Superior temporal gyrus (tissue), 1 donor: ENCODE data around the gene KCNB1.
"Not testable (repeated sequence)": the region's sequence is repeated elsewhere in the genome, so short reads cannot be mapped to it uniquely, and the experiment has no call there.

Experiments used
- DNase-seq: peaks from one replicate; pipeline ENCODE4 v3.0.0-alpha.2; 2016; ENCODE audit errors: extremely low spot score

The KCNB1 gene

DNA sequence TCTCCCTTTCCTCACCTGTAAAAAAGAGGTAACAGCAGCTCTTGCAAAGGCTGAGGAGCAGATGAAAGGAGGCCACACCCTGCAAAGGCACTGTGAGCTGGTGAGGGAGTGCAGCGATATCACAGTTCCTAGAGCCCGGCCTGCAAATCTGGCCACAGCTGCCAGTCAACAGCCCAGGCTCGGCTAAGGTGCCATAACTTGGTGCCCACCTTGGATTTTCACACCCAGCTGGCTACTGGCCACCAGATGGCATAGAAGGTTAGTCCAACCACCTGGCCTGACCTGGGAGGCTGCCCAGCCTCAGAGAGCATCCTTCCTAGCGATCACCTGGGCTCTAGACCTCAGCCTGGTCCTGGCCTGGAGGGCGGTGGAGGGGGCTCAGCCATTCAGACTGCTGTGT, 46.8 kb downstream of the KCNB1 start:
- no peak for DNase-seq

DNA sequence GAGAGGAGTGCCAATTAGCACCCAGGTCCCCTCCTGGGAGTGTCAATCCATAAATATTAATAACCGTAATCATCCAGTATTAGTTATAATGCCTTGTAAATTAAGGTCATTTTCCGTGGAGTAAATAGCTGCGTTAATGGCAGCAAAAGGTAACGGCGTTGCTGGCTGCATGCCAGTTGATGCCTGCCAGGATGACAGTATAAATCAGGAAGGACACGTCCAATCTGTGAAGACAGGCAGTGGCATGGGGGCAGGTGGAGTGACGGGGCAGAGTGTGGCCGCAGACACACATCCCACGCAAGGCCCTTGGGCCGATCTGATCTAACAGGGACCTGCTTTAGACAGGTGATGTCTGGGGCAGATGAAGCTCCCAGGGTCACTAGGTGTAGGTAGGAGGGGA, 49.1 kb downstream of the KCNB1 start:
- DNase-seq = no peak

DNA sequence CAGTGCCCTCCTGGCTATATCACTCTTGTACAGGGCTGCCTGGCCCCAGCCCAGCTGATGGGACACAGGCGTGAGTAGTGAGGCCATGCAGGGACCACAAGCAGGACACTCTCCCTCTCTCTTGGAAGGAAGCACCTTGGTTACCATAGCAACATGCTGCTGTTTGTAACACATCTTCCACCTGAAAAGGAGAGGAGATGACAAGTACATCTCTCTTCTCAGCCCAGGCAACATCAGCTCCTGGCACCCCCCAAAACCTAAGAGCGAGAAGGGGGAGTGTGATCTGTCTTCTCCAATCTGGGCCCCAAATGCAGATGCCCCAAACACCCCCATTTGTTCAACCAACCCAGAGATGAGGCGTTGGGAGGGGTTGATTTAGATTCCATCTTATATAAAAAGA, 49.9 kb downstream of the KCNB1 start:
- no peak for DNase-seq

DNA sequence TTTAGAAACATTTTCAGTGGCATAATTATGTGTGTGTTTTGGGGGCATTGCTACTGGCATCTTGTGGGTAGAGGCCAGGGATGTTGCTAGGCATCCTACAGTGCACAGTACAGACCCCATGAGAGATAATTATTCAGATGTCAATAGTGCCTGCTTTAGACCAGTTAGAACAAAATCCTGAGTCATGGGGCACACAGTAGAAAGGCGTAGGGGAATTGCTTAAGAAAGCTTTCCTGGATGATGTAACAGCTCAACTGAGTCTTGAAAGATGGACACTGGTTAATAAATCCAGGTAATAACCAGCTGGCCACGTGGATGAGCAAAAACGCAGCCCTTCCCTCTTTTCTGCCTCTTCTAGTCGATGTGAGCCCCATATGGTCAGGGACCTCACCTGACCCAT, 51.1 kb downstream of the KCNB1 start:
- no peak for DNase-seq

DNA sequence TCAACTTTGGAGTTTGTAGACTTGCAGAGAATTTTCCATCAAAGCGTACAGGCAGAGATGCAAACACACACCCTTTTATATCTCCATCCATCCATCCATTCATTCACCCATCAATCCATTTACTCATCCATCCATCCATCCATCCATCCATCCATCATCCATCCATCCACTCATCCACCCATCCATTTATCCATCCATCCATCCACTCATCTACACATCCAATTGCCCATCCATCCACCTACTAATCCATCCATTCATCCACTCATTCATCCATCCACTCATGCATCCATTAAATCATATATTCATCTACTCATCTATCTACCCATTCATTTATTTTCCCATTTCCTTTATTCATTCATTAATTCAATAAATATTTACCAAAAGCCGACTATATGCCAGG, 52.1 kb downstream of the KCNB1 start:
- DNase-seq = no peak

DNA sequence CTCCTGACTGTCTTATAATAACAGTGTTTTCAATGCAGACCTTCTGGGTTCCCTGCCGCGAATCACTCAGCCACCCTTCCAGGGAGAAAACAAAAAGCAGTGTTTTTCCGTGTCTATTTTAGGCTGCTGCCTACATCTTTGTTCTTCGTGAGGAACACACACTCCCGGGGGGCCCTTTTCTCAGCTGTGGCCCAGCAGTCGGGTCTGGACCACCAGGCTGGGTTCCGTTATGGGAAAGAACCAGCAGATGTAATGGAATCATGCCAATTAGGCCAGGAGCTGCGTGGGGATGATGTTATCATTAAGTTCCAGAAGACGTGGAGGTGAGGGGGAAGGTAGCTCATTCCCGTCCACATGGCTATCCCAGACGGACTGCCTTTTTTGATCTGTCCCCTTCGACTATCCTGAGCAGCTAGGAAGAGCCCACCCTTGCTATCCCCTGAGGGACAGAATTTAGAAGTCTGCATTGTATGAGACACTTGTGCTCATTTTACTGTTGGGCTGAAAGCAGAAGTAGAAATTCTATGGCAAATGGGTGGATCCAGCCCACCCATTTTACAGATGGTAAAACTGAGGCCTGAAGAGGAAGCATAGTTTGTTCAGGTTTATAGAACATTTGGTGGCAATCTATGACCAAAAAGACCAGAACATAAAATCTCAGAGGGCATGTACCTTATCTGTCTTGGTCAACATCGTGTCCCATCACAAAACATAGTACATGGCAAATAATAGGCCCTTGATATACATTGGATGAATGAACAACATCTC, 54.5 kb downstream of the KCNB1 start:
- peak; percentile 55 for DNase-seq

DNA sequence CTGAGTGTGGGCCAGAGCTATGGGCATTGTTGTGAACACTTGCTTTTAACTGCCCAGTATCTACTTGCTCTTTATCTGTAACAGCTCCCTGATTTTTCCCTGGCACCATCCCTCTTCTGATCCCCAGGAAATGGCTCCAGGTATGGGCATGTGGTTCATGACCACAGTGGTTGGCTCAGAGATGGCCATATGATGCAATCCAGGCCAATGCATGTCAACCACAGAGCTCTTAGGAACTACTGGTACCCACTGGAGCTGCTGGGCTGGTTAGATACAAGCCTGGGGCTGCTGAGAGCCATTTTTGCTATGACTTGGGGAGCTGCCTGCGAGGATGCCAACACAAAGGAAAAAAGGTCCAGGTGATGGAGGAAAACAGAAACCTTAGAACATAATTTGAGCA, 55.6 kb downstream of the KCNB1 start:
- DNase-seq = no peak

DNA sequence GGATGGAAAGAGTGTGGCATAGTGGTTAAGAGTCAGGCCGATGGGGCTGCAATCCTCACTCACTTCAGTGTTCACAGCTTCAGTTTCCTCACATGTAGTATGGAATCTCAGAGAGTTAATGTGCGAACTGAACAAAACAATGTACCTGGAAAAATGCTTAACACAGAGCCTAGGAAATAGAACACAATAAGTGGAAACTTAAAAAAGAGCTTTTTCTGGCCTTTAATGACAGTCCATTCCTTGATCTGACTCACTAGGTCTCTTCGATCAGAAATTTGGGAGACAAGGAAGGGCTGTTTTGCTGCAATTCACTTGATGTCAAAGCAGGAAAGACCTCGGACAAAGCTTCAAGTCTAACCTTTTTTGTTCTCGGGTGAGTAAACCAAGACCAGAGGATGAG, 56.1 kb downstream of the KCNB1 start:
- no peak for DNase-seq

DNA sequence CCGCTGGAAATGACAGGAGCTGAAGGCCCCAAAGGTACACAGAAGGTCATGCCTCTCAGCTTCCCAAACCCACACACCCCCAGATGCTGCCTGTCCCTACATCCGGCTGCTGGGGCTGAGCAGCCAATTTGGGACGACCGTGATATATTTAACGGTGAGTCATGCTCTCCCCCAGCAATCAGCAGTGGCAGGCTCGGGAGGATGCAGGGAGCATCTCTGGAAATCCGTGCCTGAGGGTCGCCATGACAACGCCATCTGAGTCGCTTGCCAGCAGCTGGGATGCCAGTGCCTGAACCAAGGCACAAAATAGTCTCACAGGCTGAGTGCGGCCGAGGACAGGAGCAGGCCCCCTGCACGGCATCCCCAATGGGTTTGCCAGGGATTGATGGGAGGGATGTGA, 57.9 kb downstream of the KCNB1 start:
- peak; percentile 73 for DNase-seq

DNA sequence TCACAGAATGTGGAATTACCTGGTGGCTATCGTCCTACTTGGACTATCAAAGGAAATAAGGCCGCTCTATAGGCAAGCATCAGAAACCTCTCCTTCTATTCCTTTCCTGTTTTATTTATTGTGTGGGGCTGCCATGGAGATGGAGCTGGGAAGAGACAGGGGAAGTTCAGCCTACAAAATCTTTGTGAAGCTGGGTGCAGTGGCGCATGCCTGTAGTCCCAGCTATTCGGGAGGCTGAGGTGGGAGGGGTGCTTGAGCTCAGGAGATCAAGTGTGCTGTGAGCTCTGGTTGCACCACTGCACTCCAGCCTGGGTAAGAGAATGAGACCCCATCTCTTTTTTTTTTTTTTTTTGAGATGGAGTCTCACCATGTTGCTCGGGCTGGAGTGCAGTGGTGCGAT, 60.3 kb downstream of the KCNB1 start:
- DNase-seq = no peak

DNA sequence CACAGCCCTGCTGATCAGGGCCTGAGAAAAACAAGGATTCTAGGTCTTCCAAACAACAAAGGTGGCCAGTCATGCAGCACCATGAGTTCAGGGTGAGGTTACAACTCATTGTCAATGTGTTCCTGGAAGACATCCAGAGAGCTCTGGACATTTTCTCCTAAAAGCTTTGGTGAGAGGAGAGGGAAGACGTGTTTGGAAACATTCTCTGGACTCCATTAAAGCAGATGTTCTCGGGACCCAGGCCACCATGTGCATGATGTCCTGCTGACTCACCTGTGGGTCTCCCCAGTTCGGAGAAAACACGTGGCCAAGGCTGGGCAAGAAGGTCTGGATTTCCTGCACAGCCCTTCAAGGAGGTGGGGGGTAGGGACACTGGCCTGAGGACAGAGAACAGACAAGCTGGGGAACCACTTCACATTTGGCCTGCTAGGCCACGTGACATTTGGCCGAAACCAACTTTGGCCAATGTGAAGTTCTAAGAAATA, 61.6 kb downstream of the KCNB1 start:
- DNase-seq = no peak

DNA sequence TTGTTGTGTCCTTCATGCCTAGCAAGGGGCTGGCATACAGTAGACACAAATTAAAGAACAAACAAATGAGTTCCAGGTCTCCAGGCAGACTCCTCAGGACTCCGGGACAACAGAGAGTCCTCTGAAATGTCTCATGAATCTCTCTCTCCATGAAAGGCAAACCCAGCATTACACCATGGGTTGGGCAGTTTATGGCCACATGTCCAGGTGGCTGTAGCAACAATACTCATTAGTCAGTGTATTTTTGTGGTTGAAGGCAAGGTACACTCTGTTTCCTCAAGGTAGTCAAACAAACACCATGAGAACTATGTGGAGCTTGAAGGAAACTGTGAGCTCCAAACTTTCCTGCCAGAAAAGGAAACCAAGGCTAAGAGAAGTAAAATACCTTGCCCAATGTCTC, 62.2 kb downstream of the KCNB1 start:
- no peak for DNase-seq

DNA sequence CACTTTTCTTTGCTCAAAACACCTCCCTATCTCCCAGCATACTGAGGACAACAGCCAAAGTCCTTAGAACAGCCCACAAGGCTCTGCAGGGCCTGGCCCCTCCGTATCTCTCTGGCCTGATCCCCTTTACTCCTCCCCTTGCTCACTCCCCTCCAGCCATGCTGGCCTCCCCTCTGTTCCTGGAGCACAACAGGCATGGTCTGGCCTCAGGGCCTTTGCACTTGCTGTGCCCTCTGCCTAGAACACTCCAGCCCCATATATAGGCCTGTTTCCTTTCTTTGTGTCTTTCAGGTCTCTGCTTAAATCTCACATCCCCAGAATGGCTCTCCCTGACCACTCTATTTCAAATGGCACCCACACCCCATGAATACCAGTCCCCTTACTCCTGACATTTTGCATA, 62.7 kb downstream of the KCNB1 start:
- DNase-seq = no peak

DNA sequence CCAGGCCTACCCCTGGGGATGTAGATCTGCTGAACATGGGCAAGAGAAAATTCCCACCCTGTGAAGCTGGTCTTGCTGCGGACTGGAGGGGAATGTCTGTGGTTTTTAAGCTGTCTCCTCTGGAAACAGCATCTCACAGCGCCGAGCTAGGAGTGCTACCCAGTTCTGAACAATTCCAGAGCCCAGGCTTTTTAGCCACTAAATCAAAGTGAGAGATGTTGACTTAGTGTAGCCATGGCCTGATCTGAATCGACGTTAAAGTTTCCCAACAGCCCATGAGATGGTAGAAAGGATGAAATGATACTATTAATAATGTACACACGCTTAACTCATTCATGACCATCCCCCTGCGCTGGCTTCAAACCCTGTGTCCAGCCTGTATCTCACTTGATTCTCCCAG, 63.7 kb downstream of the KCNB1 start:
- DNase-seq = no peak

DNA sequence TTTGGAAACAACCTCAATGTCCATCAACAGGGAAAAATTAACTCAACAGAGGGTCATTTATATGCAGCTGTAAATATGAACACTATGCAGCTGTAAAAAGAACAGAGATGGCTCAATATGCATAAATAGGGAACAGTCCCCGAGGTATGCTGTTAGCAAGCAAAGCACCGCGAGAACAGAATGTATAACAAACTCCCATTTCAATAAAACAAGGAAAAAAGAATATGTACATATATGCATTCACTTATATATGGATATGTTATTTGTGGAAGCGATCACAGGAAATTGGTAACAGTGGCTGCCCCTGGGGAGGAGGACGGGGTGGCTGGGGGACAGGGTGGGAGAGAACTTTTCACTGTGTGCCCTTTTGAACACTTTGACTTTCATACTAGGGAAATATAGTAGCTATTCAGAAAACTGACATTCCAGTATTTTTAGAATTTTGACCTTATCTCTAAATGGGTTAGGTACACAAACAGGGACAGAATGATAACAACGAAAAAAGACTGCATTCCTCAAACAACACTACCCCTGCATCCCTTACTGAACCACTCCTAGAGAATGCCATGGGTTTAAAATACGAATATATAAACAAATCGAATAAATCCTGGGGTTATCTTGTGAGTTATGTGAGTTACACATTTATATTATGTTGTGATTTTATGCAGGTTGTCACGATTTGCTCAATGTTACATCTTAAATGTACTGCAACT, 64.5 kb downstream of the KCNB1 start:
- no peak for DNase-seq

DNA sequence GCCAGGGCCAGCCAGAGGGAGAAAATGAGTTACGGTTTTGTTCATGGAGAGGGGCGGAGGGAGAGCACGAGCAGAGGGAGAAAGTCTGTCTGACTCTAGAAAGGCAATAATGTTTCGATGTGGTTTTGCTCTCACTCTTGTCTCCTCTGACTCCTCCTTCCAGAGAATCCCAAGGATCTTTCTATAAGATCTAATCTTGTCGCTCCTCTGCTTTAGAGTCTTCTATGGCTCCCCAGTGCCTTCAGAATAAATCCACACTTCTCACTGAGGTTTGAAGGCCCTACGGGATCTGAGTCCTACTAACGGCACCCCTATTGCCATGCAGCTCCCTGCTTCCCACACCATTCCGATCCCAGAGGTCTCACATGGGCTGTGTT, 66.8 kb downstream of the KCNB1 start:
- DNase-seq = no peak

DNA sequence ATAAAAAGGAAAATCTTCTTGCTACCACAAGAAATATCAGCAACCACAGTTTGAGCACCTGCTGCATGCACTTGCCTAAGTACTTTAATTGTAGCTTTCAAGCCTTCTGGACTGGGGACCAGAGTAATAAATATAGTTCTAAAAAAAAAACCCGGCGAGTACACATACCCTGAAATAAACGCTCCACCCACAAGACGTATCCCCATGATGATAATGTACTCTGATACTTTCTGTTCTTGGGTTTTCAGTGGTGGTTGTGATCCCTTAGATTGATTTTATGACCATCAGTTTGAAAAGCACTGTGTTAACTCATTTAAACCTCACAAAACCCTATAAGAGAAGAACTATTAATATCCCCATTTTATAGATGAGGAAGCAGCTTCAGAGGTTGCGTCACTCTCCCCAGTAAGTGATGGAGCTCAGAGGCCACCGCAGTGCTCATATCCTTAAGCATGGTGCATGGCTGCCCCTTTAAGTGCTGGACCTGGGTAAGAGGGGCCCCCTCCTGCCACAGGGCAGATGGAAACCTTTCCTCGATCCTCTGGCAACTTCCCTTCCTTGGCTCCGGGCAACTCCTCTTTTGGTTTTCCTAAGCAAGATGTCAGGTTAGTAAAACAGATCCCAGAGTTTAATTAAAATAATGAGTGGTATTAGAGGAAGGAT, 67.3 kb downstream of the KCNB1 start:
- DNase-seq = peak; percentile 30

DNA sequence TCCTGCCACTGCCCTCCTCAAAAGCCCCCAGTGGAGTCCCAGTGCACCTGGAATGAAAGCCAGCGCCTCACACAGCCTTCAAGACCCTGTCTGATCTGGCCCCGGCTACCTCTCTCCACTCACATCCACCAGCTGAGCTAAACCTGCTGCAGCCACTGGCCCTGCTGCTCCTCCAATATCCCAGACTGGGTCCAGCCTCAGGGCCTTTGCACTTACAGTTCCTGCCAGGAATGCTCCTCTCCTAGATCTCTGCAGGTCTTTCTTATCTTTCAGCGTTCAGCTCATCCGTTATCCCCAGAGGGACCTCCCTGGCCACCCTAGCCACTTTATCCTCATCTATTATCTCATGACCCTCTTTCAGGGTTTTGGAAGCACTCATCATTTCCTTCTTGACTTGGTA, 68.8 kb downstream of the KCNB1 start:
- DNase-seq = no peak

DNA sequence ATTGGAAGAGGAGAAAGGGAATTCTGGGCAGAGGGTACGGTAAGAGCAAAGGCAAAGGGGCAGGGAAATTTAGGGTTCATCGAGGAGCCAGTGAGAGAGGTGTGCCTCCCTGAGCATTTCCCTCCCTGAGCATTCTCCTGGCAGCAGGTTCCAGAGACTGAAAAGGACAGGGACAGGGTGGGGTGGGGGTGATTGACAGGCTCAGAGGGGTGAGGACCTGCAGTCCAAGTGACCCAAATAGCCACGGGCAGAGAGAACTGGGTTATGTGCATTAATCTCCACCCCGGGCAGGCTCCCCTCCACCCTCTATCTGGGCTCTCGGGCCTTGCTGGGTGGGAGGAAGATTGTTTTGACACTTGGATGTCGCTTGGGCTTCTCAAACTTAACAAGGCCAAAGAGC, 69.5 kb downstream of the KCNB1 start:
- no peak for DNase-seq

DNA sequence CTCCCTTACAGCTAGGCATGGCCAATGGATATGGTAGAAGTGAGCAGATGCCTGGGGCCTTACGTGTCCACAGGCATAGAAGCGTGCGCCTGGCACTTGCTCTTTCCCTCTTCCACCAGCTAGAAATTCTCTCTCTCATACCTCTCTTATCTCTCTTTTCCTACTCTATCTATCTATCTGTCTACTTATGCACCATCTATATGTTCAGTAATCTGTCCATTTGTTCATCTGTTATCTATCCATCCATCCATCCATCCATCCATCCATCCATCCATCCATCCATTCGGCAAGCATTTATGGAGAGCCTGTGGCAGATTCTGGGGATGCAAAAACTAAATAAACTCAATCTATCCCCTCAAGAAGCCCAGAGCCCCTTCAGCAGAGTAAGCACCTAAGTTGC, 70.2 kb downstream of the KCNB1 start:
- no peak for DNase-seq

DNA sequence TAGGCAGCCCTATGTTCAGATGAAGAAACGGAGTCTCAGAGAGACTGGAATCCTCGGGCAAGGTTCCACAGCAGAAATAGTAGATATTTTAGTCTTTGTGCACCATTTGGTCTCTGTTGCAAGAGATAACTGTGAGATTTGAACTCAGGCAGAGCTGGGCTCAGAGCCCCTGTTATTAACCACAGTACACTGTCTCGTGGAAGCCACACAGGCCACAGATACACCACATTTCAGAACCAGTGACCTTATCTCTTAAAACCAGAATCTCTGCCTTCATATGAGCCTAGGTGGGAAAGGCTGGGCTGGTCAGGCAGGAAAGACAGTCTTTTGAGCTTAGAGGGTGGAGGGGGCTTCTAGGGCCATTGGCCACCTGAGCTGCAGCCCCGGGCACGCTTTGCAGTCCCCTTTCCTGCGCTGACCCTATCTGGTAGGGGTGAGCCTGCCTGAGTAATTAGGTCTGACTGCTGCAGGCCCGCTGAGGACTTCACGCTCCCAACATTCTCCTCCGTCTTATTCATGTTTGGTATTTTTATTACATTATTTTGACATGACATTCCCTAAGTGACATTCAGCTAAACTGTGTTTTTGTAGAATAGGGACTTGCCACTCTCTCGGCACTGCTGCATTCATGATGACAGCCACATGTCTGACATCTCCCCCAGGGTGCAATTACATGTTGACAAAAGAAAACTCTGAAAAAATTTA, 71.1 kb downstream of the KCNB1 start:
- no peak for DNase-seq

DNA sequence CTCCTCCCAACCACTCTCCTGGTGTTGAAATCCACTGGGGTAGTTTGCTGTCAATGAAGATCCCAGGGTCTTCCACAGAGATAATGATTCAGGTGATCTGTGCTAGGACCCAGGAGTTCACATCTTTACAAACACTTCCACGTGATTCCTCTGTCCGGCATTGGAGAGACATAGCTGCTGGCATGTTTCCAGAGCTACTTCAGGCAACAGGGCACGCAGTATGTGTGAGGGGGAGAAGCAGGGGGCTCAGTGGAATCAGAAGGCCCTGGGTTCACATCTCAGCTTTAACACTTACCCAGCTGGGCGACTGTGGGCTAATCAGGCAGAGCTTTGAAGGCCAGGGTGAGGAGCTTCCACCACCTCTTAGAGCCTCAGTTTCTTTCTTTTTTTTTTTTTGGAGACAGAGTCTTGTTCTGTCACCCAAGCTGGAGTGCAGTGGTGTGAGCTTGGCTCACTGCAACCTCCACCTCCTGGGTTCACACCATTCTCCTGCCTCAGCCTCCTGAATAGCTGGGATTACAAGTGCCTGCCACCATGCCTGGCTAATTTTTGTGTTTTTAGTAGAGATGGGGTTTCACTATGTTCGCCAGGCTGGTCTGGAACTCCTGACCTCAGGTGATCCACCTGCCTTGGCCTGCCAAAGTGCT, 72.4 kb downstream of the KCNB1 start:
- DNase-seq = not testable (repeated sequence)
